Right forelimb (tissue), 1 donor: ENCODE measurements around the gene COG3.
"Not testable (repeated sequence)": the region's sequence is repeated elsewhere in the genome, so short reads cannot be mapped to it uniquely, and the experiment has no call there.

Experiments used
- DNase-seq: peaks from one replicate; pipeline ENCODE4 v3.0.0-alpha.2; 2018

Gene COG3

GRCh38 chr13:45464687-45465453 is at the start of gene COG3:
TSS of gene COG3 (plus strand) at chr13:45464939. CDS start at chr13:45465037, 98 bp downstream.
- DNase-seq: peak; percentile 96

- no peak for DNase-seq
Observed at GRCh38 chr13:45415112-45415511, 49.6 kb upstream of the COG3 start.

GRCh38 chr13:45416516-45417128 is 48.1 kb upstream of the COG3 start:
- DNase-seq: no peak

- DNase-seq: peak; percentile 93
Observed at GRCh38 chr13:45417790-45418534, 46.8 kb upstream of the COG3 start, which contains the start of gene SLC25A30. TSS of gene SLC25A30 (minus strand) at chr13:45418373. CDS start at chr13:45411425, 6,948 bp downstream.

- not testable (repeated sequence) for DNase-seq
Observed at GRCh38 chr13:45419389-45419788, 45.4 kb upstream of the COG3 start.

GRCh38 chr13:45419945-45420344 is 44.8 kb upstream of the COG3 start:
- no peak for DNase-seq

- peak; percentile 46 for DNase-seq
Observed at GRCh38 chr13:45422731-45423292, 41.9 kb upstream of the COG3 start.

- not testable (repeated sequence) for DNase-seq
Observed at GRCh38 chr13:45426056-45426841, 38.5 kb upstream of the COG3 start.

- no peak for DNase-seq
Observed at GRCh38 chr13:45432737-45433380, 31.9 kb upstream of the COG3 start.

GRCh38 chr13:45433381-45433790 is 31.4 kb upstream of the COG3 start:
- DNase-seq: no peak

GRCh38 chr13:45434556-45435371 is 30.0 kb upstream of the COG3 start:
- no peak for DNase-seq

GRCh38 chr13:45436332-45436731 is 28.4 kb upstream of the COG3 start:
- DNase-seq: no peak

- DNase-seq: no peak
Observed at GRCh38 chr13:45436953-45437352, 27.8 kb upstream of the COG3 start.

- no peak for DNase-seq
Observed at GRCh38 chr13:45437947-45438346, 26.8 kb upstream of the COG3 start.

- DNase-seq: no peak
Observed at GRCh38 chr13:45439008-45439407, 25.7 kb upstream of the COG3 start.

GRCh38 chr13:45439781-45440462 is 24.8 kb upstream of the COG3 start:
- DNase-seq: no peak

- DNase-seq: no peak
Observed at GRCh38 chr13:45441633-45442032, 23.1 kb upstream of the COG3 start.

GRCh38 chr13:45445053-45445452 is 19.7 kb upstream of the COG3 start:
- DNase-seq: no peak

GRCh38 chr13:45446181-45446580 is 18.6 kb upstream of the COG3 start:
- no peak for DNase-seq

GRCh38 chr13:45447050-45447661 is 17.6 kb upstream of the COG3 start:
- DNase-seq: no peak
